ENCODE results near the gene MMP11.

MMP11 gene

GRCh38 chr22:23827351-23827995 is 54.8 kb downstream of the MMP11 start:
- no peak for DNase-seq

GRCh38 chr22:23828800-23829680 is 56.4 kb downstream of the MMP11 start:
- peak in 6 of 51 donors; percentile 13 to 52 (median 40) for DNase-seq

GRCh38 chr22:23829845-23830372 is 57.3 kb downstream of the MMP11 start:
- no peak for DNase-seq

GRCh38 chr22:23831261-23831660 is 58.6 kb downstream of the MMP11 start:
- no peak for DNase-seq

GRCh38 chr22:23831781-23832180 is 59.1 kb downstream of the MMP11 start:
- no peak for DNase-seq

GRCh38 chr22:23832226-23833016 is 59.8 kb downstream of the MMP11 start:
- no peak for DNase-seq

- DNase-seq: no peak
Observed at GRCh38 chr22:23833017-23833751, 60.5 kb downstream of the MMP11 start.

All from hypothalamus (tissue), 51 donors.